HL-60 (cell line): ENCODE measurements around the gene GANAB.

ENCODE experiments used
- GABPA ChIP-seq: IDR thresholded peaks from 2 replicates; pipeline ENCODE4 v1.6.1; 2012; ENCODE audit warnings: low read depth
- POLR2AphosphoS5 ChIP-seq: IDR thresholded peaks from 2 replicates; pipeline ENCODE4 v1.6.1; 2012; ENCODE audit warnings: low read depth
- SPI1 ChIP-seq: IDR thresholded peaks from 2 replicates; pipeline ENCODE4 v1.6.1; 2012; ENCODE audit warnings: low read depth, mild to moderate bottlenecking, borderline replicate concordance
- TF ChIP-seq, protein P1 (sequence below): IDR thresholded peaks from one replicate; pipeline ENCODE4 v1.5.1; 2011; ENCODE audit warnings: low read length, control low read depth, inconsistent platforms; ENCODE audit not compliant: insufficient read depth

DNA sequence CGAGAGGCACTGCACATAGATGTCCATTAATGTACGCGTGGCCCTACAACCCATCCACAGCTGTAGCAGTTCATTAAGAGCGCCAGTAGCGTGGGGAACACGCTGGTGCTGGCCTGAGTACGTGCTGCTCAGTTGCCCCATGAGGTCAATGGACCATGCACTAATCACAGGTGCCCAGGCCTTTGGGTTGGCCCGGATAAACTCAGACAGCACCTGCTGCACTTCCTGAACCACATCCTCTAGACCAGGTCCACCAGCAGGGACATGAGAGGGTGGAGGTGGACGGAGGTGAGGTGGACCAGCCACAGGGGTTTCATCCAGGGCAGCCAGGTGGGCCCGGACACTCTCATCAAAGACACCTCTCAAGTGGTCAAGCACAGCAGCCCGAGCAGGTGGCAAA lies 3.1 kb upstream of the GANAB start:
- TF ChIP-seq, protein P1, sequence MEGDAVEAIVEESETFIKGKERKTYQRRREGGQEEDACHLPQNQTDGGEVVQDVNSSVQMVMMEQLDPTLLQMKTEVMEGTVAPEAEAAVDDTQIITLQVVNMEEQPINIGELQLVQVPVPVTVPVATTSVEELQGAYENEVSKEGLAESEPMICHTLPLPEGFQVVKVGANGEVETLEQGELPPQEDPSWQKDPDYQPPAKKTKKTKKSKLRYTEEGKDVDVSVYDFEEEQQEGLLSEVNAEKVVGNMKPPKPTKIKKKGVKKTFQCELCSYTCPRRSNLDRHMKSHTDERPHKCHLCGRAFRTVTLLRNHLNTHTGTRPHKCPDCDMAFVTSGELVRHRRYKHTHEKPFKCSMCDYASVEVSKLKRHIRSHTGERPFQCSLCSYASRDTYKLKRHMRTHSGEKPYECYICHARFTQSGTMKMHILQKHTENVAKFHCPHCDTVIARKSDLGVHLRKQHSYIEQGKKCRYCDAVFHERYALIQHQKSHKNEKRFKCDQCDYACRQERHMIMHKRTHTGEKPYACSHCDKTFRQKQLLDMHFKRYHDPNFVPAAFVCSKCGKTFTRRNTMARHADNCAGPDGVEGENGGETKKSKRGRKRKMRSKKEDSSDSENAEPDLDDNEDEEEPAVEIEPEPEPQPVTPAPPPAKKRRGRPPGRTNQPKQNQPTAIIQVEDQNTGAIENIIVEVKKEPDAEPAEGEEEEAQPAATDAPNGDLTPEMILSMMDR = no peak
- TF ChIP-seq POLR2AphosphoS5 (no peak), GABPA (no peak), SPI1 (no peak)
